NCI-H128 (cell line): ENCODE measurements around the gene ALPG.

Experiments
- DNase-seq: peaks from one replicate; lab custom pipeline; 2025; ENCODE audit not compliant: unreplicated experiment; lab: John Stamatoyannopoulos, UW

Gene ALPG

DNA sequence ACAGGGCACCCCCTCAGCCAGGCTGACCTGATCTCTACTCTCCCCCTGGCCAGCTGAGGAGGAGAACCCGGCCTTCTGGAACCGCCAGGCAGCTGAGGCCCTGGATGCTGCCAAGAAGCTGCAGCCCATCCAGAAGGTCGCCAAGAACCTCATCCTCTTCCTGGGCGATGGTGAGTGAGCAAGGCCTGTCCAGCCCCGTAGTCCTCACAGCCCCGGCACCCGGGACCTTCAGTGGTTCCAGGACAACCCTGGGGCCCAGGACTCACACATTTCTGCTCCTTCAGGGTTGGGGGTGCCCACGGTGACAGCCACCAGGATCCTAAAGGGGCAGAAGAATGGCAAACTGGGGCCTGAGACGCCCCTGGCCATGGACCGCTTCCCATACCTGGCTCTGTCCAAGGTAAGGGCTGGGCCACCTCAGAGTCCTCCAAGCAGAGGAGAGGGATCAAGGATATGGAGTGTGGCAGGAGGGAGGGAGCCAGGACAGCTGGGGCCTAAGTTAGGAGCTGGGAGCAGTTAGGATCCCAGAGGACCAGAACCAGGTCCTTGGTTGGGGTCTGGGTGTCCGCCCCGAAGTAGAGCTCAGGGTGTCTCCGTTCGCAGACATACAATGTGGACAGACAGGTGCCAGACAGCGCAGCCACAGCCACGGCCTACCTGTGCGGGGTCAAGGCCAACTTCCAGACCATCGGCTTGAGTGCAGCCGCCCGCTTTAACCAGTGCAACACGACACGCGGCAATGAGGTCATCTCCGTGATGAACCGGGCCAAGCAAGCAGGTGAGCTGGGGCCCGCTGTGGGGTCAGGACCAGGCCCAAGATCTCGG lies 49.9 kb downstream of the ALPG start:
- DNase-seq = no peak

DNA sequence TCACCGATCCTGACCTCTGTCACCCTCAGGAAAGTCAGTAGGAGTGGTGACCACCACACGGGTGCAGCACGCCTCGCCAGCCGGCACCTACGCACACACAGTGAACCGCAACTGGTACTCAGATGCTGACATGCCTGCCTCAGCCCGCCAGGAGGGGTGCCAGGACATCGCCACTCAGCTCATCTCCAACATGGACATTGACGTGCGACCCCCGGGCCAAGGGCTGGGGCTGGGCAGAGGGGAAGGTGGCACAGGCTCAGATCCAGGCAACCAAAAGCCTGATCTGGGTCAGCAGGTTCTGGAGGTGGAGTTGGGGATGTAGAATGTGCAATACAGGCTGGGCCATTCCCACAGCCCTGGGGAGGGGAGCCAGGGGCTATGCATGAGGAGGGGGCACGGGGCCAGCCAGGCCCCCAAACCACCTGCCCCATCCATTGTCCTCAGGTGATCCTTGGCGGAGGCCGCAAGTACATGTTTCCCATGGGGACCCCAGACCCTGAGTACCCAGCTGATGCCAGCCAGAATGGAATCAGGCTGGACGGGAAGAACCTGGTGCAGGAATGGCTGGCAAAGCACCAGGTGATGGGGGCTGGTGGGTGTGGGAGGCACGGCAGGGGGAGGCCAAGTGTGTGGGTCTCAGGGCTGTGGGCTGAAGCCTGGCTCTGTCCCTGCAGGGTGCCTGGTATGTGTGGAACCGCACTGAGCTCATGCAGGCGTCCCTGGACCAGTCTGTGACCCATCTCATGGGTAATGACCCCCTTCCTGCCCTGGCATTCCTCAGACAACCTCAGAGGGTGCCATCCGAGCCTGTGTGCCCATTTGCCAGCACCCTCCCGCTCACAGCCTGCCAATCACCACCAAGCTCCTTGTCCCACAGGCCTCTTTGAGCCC lies 50.7 kb downstream of the ALPG start:
- DNase-seq = no peak

DNA sequence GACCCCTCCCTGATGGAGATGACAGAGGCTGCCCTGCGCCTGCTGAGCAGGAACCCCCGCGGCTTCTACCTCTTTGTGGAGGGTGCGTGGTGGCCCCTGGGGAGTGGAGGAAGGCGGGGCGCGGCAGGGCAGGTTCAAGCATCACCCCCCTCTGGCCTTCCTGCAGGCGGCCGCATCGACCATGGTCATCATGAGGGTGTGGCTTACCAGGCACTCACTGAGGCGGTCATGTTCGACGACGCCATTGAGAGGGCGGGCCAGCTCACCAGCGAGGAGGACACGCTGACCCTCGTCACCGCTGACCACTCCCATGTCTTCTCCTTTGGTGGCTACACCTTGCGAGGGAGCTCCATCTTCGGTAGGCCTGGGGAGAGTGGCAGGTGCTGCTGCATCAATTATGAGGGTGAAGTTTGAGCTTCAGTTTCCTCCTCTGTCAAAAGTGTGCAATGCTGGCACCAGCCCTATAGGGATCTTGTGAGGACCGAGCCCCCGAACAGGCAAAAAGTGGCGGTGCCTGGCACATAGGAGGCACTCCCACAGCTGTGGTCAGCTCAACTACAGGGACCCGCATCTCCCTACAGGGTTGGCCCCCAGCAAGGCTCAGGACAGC lies 51.5 kb downstream of the ALPG start:
- DNase-seq = no peak

DNA sequence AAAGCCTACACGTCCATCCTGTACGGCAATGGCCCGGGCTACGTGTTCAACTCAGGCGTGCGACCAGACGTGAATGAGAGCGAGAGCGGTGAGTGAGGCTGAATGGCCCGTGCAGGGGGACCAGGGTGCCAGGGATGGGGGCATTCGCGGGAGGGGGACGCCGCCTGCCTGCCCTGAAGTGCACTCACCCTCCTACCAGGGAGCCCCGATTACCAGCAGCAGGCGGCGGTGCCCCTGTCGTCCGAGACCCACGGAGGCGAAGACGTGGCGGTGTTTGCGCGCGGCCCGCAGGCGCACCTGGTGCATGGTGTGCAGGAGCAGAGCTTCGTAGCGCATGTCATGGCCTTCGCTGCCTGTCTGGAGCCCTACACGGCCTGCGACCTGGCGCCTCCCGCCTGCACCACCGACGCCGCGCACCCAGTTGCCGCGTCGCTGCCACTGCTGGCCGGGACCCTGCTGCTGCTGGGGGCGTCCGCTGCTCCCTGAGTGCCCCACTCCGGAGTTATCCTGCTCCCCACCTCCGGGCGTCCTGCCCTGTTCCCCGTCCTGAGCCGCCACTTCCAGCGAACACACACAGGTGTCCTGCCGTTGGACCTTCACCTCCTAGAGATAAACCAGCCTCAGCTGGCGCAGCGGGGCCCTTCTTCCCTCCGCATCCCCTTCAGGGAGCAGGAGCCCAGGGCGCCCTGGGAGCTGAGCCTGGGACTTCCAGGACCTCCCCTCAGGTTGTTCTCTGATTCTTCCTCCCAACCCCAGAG lies 52.2 kb downstream of the ALPG start:
- no peak for DNase-seq

DNA sequence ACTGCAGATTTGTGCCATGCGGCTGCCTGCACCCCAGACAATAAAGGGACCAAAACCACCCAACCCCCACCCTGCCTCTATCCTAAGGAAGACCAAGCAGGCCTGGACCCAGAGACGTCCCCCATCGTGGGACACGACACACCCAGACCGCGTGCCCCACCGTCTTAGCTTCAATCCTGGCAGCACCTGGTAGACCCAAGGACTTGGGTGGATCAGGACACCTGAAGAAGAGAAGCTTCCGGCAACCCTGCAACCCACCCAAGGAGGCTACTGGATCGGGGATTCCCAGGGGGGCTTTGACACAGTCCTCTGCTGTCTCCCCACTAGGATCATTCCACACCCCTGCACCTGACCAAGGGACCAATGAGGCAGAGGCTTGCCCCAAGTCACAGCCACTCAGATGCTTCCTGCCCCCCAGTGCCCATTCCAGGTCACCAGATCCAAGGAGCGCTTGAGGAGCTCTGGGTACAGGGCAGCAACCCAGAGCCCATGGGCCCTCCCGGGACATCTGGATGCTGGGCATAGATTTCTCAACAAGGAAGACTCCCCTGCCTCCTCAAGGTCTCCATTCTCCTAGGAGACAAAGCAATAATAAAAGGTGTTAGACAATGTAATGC lies 52.9 kb downstream of the ALPG start:
- DNase-seq = no peak

DNA sequence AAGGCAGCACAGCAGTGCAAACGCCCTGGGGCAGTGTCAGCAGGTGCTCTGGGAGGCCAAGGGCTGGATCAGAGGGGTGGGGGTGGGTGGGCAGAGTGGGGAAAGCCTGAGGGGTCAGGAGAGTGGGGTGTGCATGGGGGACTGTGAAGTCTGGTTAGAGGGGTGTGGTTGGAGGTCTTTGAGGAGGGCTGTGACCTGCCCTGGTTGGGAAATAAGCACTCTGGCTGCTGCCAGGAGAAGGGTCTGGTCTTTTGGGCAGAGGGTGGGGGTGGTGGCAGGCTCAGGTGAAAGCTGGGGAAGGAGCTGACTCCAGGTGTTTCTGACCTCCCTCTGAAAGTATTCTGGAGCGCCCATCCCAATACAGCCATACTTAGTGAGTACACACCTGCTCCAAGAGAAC lies 53.5 kb downstream of the ALPG start:
- DNase-seq = no peak
